IMR-90 (cell line): Measurements from ENCODE around the gene CDHR2. TPM values are rescaled to one million over a fixed set of nuclear protein-coding genes. Genes with fewer than 3 reads are reported as not detected.

Experiments
- ATAC-seq: fragments of 200-7000 bp; cut with Tn5 transposase; 2 replicates; pipeline ENCODE4 v1.9.1; 2020; ENCODE audit warnings: low read depth, mild to moderate bottlenecking, moderate library complexity
- BruUV-seq: library from RNA; stranded (reverse); fragments of 400-500 nt; replicated peaks from 2 replicates; lab custom pipeline; 2021; lab: Mats Ljungman, UMichigan
- CTCF ChIA-PET: fragments of 300-600 bp; formaldehyde crosslinking; extraction: SDS; loops from one replicate; lab custom pipeline; 2021; ENCODE audit warnings: antibody characterized with exemption; lab: Yijun Ruan, JAX
- POLR2A ChIA-PET: fragments of 300-600 bp; sonication (Branson Sonifier 250); formaldehyde crosslinking; loops from one replicate; lab custom pipeline; 2022; ENCODE audit warnings: antibody characterized with exemption; ENCODE audit not compliant: unreplicated experiment; lab: Charles Lee
- DNase-seq: peaks from one replicate; pipeline ENCODE4 v3.0.0; 2013
- H2AFZ ChIP-seq: replicated peaks from 2 replicates; pipeline ENCODE3; 2013; ENCODE audit warnings: low read length, mild to moderate bottlenecking; ENCODE audit not compliant: poor library complexity
- H2AK5ac ChIP-seq: 2 replicates; pipeline ENCODE4 v1.6.1; 2013; ENCODE audit warnings: low read depth, low read length, inconsistent platforms
- H2AK9ac ChIP-seq: replicated peaks from 2 replicates; pipeline ENCODE3; 2013; ENCODE audit warnings: mild to moderate bottlenecking, low read depth, low read length, moderate library complexity; ENCODE audit not compliant: poor library complexity
- H2BK120ac ChIP-seq: 2 replicates; pipeline ENCODE4 v1.6.1; 2013; ENCODE audit warnings: low read depth, low read length, inconsistent platforms
- H2BK15ac ChIP-seq: 3 replicates; pipeline ENCODE4 v1.6.1; 2013; ENCODE audit warnings: low read depth, low read length, inconsistent platforms
- H2BK20ac ChIP-seq: 2 replicates; pipeline ENCODE4 v1.6.1; 2013; ENCODE audit warnings: low read depth, mild to moderate bottlenecking, inconsistent platforms, low read length, moderate library complexity
- H2BK5ac ChIP-seq: 2 replicates; pipeline ENCODE4 v1.6.1; 2013; ENCODE audit warnings: mild to moderate bottlenecking, low read depth, low read length, inconsistent platforms; ENCODE audit not compliant: poor library complexity, severe bottlenecking
- H3K14ac ChIP-seq: replicated peaks from 2 replicates; pipeline ENCODE4 v1.6.1; 2013; ENCODE audit warnings: low read depth, low read length, inconsistent platforms
- H3K18ac ChIP-seq: 2 replicates; pipeline ENCODE4 v1.6.1; 2013; ENCODE audit warnings: low read depth, low read length, control low read depth
- H3K23ac ChIP-seq: 2 replicates; pipeline ENCODE4 v1.6.1; 2013; ENCODE audit warnings: low read depth, low read length, inconsistent platforms
- H3K27ac ChIP-seq: 2 replicates; pipeline ENCODE4 v1.5.1; 2013; ENCODE audit warnings: mild to moderate bottlenecking, control low read depth, low read length; ENCODE audit not compliant: insufficient read depth
- H3K27me3 ChIP-seq: 2 replicates; pipeline ENCODE4 v1.6.1; 2013; ENCODE audit warnings: low read length; ENCODE audit not compliant: control insufficient read depth, insufficient read depth
- H3K36me3 ChIP-seq: 2 replicates; pipeline ENCODE4 v1.6.1; 2013; ENCODE audit warnings: low read length, mixed read lengths; ENCODE audit not compliant: control insufficient read depth, insufficient read depth
- H3K4ac ChIP-seq: 2 replicates; pipeline ENCODE4 v1.6.1; 2013; ENCODE audit warnings: low read depth, low read length, inconsistent platforms
- H3K4me1 ChIP-seq: 2 replicates; pipeline ENCODE4 v1.6.1; 2013; ENCODE audit warnings: low read length, mixed read lengths; ENCODE audit not compliant: control insufficient read depth, insufficient read depth
- H3K4me2 ChIP-seq: 2 replicates; pipeline ENCODE4 v1.6.1; 2013; ENCODE audit warnings: low read depth, mild to moderate bottlenecking, control low read depth, low read length, moderate library complexity
- H3K4me3 ChIP-seq: 2 replicates; pipeline ENCODE4 v1.5.1; 2013; ENCODE audit warnings: low read depth, mild to moderate bottlenecking, control low read depth, low read length, moderate library complexity; ENCODE audit not compliant: insufficient read depth
- H3K56ac ChIP-seq: 2 replicates; pipeline ENCODE4 v1.6.1; 2013; ENCODE audit warnings: low read length, inconsistent platforms; ENCODE audit not compliant: insufficient read depth; ENCODE audit errors: extremely low read depth
- H3K79me1 ChIP-seq, 2 experiments: 2 replicates each; pipeline ENCODE4 v1.6.1; 2013; ENCODE audit warnings: low read length in 2 of 2, inconsistent platforms in 1 of 2, low read depth in 1 of 2
- H3K9ac ChIP-seq: 2 replicates; pipeline ENCODE4 v1.6.1; 2013; ENCODE audit warnings: low read depth, low read length, control low read depth
- H3K9me1 ChIP-seq: 2 replicates; pipeline ENCODE4 v1.6.1; 2013; ENCODE audit warnings: low read length, inconsistent platforms; ENCODE audit not compliant: insufficient read depth
- H3K9me3 ChIP-seq: 2 replicates; pipeline ENCODE4 v1.6.1; 2013; ENCODE audit warnings: low read length; ENCODE audit not compliant: control insufficient read depth, insufficient read depth
- H4K20me1 ChIP-seq: 2 replicates; pipeline ENCODE4 v1.6.1; 2013; ENCODE audit warnings: low read length, inconsistent platforms; ENCODE audit not compliant: insufficient read depth
- H4K5ac ChIP-seq: 2 replicates; pipeline ENCODE4 v1.6.1; 2013; ENCODE audit warnings: mild to moderate bottlenecking, low read depth, low read length, control low read depth
- H4K8ac ChIP-seq, 2 experiments: 2 replicates each; pipeline ENCODE4 v1.6.1; 2013; ENCODE audit warnings: low read depth in 2 of 2, low read length in 2 of 2, control low read depth in 1 of 2, inconsistent platforms in 1 of 2
- H4K91ac ChIP-seq: 2 replicates; pipeline ENCODE4 v1.6.1; 2013; ENCODE audit warnings: low read depth, low read length, inconsistent platforms; ENCODE audit not compliant: insufficient read depth
- BHLHE40 ChIP-seq: fragments of 150-350 bp; IDR thresholded peaks from 2 replicates; pipeline ENCODE4 v1.6.1; 2016; ENCODE audit warnings: mild to moderate bottlenecking, low read depth, low read length
- CEBPB ChIP-seq: IDR thresholded peaks from 2 replicates; pipeline ENCODE4 v1.6.1; 2012; ENCODE audit warnings: low read depth, low read length, improper control_type of control experiment
- CHD1 ChIP-seq: IDR thresholded peaks from 2 replicates; pipeline ENCODE4 v1.6.1; 2012; ENCODE audit warnings: low read depth, low read length, improper control_type of control experiment
- CTCF ChIP-seq: conservative IDR thresholded peaks from 2 replicates; pipeline ENCODE4 v1.5.1; 2012; ENCODE audit warnings: mild to moderate bottlenecking, low read depth, low read length, improper control_type of control experiment
- ELK1 ChIP-seq: fragments of 150-350 bp; IDR thresholded peaks from 2 replicates; pipeline ENCODE4 v1.6.1; 2016; ENCODE audit warnings: low read depth, mild to moderate bottlenecking, low read length, moderate library complexity, borderline replicate concordance
- FOS ChIP-seq: fragments of 150-350 bp; IDR thresholded peaks from 2 replicates; pipeline ENCODE4 v1.6.1; 2016; ENCODE audit warnings: low read depth, low read length
- MAFK ChIP-seq: IDR thresholded peaks from 2 replicates; pipeline ENCODE4 v1.6.1; 2012; ENCODE audit warnings: low read depth, low read length, improper control_type of control experiment
- MAZ ChIP-seq: IDR thresholded peaks from 2 replicates; pipeline ENCODE4 v1.6.1; 2012; ENCODE audit warnings: low read depth, mild to moderate bottlenecking, low read length, improper control_type of control experiment, moderate library complexity, borderline replicate concordance
- MXI1 ChIP-seq: IDR thresholded peaks from 2 replicates; pipeline ENCODE4 v1.6.1; 2012; ENCODE audit warnings: low read depth, mild to moderate bottlenecking, low read length, moderate library complexity, borderline replicate concordance
- NFE2L2 ChIP-seq: fragments of 150-350 bp; IDR thresholded peaks from 2 replicates; pipeline ENCODE4 v1.6.1; 2016; ENCODE audit warnings: low read depth, mild to moderate bottlenecking, low read length
- POLR2A ChIP-seq: IDR thresholded peaks from 2 replicates; pipeline ENCODE4 v1.6.1; 2012; ENCODE audit warnings: mild to moderate bottlenecking, low read depth, low read length
- RAD21 ChIP-seq: IDR thresholded peaks from 2 replicates; pipeline ENCODE4 v1.6.1; 2012; ENCODE audit warnings: low read length, improper control_type of control experiment
- RCOR1 ChIP-seq: IDR thresholded peaks from 2 replicates; pipeline ENCODE4 v1.6.1; 2012; ENCODE audit warnings: mild to moderate bottlenecking, low read length, improper control_type of control experiment; ENCODE audit not compliant: insufficient replicate concordance
- RFX5 ChIP-seq: IDR thresholded peaks from 2 replicates; pipeline ENCODE4 v1.8.0; 2012; ENCODE audit warnings: low read depth, mild to moderate bottlenecking, low read length, moderate library complexity
- SMC3 ChIP-seq: fragments of 150-350 bp; IDR thresholded peaks from 2 replicates; pipeline ENCODE4 v1.6.1; 2016; ENCODE audit warnings: low read depth, mild to moderate bottlenecking, antibody characterized with exemption, low read length, moderate library complexity
- USF2 ChIP-seq: fragments of 150-350 bp; IDR thresholded peaks from 2 replicates; pipeline ENCODE4 v1.6.1; 2017; ENCODE audit warnings: mild to moderate bottlenecking, antibody characterized with exemption, low read length, low read depth
- WGBS, 2 experiments: methylation state at CpG; one replicate each; pipeline versions ENCODE4 v1.1.5 to v1.1.7; 2013; ENCODE audit warnings: missing lambda C conversion rate in 2 of 2; ENCODE audit not compliant: insufficient read length in 1 of 2; ENCODE audit errors: extremely low coverage in 2 of 2; 5-methylcytosine and 5-hydroxymethylcytosine counted together
- dilution Hi-C: fragments of 300-500 bp; cut with HindIII; formaldehyde crosslinking; loops from one replicate; pipeline ENCODE4 v1.14.3; 2018; ENCODE audit warnings: low sequenced_read_pairs; ENCODE audit not compliant: unreplicated experiment
- in situ Hi-C: fragments of 300-500 bp; cut with MboI; formaldehyde crosslinking; loops from 3 replicates; pipeline ENCODE4 v1.14.3; 2019; ENCODE audit warnings: low sequenced_read_pairs, inconsistent platforms, mixed read lengths
- intact Hi-C: fragments of 100-400 bp; cut with micrococcal nuclease; formaldehyde crosslinking; loops from 2 replicates; pipeline ENCODE4 v1.10.0; 2022
- polyA plus RNA-seq, 3 experiments: library from polyadenylated mRNA; depleted of rRNA; stranded (reverse); fragments of >200 nt; gene quantifications; 2 replicates each; pipeline ENCODE4 v1.2.3, GENCODE V29; 2012; ENCODE audit warnings: low replicate concordance in 1 of 3
- total RNA-seq: library from RNA; depleted of rRNA; stranded (reverse); fragments of >200 nt; gene quantifications from 2 replicates; pipeline ENCODE4 v1.2.3, GENCODE V29; 2012

The CDHR2 gene
- total and polyA plus RNA-seq, 2 of the 4 experiments (the other 2 are of a cell fraction) = not detected

GRCh38 chr5:176601901-176602482 lies 52.9 kb downstream of the CDHR2 start:
- Histone ChIP-seq H3K27me3 (no peaks in the 10 kb centered on the region), H2BK5ac (no peak overlapping the region), H3K9ac (no peak overlapping the region), H3K23ac (no peak overlapping the region), H2BK120ac (no peak overlapping the region), H2BK15ac (no peak overlapping the region), H3K9me1 (0 out of 2 replicates have a peak, but pooled peaks cover 2% of the 10 kb centered on the region), H4K20me1 (peaks cover 7% of the 10 kb centered on the region), H2BK20ac (no peak overlapping the region), H3K18ac (no peak overlapping the region), H2AFZ (no peak overlapping the region), H4K8ac (no peak overlapping the region), H4K91ac (no peak overlapping the region), H2AK5ac (no peak overlapping the region), H4K5ac (no peak overlapping the region), H3K27ac (no peak overlapping the region), H3K4ac (no peak overlapping the region), H3K4me3 (no peak overlapping the region), H3K56ac (no peak overlapping the region), H3K36me3 (no peaks in the 10 kb centered on the region), H3K9me3 (no peaks in the 10 kb centered on the region), H3K4me2 (no peak overlapping the region), H2AK9ac (no peak overlapping the region), H3K4me1 (no peaks in the 10 kb centered on the region), H3K79me1 (peaks cover 0 to 13% of the 10 kb centered on the region in 2 experiments; a peak in 1 of 4 replicates), H3K14ac (no peak overlapping the region)
- intact Hi-C loops = no loop called here
- CTCF ChIA-PET = no interaction called here
- ATAC-seq (no peak), DNase-seq (no peak)
- POLR2A ChIA-PET = no interaction called here
- WGBS, 2 experiments = 84% methylated on average over 6 of the region's 12 CpGs; no CpG with 5 or more reads in 1 of the 2 experiments
- no peak for TF ChIP-seq CEBPB
- no peak for TF ChIP-seq MAFK
- no peak for TF ChIP-seq MXI1
- no peak for TF ChIP-seq USF2
- TF ChIP-seq CHD1 = no peak
- no peak for TF ChIP-seq BHLHE40
- no peak for TF ChIP-seq CTCF
- no peak for TF ChIP-seq SMC3
- TF ChIP-seq RAD21 = no peak
- TF ChIP-seq RCOR1 = no peak
- TF ChIP-seq FOS = no peak
- TF ChIP-seq RFX5 = no peak
- TF ChIP-seq ELK1 = no peak
- TF ChIP-seq POLR2A = no peak
- TF ChIP-seq MAZ = no peak
- no peak for TF ChIP-seq NFE2L2
- in situ Hi-C loops = no loop called here
- BruUV-seq = no TSS peak
- dilution Hi-C loops = no loop called here
